Left lung (tissue), 10 donors: Measurements from ENCODE around the gene DNM1. TPM values are rescaled to one million over a fixed set of nuclear protein-coding genes. Genes with fewer than 3 reads are reported as not detected.

Source experiments
- ATAC-seq: fragments of 200-7000 bp; cut with Tn5 transposase; one replicate; pipeline ENCODE4 v1.9.1; 2020; ENCODE audit warnings: moderate library complexity
- DNase-seq, 4 donors: peaks; one replicate each; pipeline ENCODE4 v3.0.0-alpha.2; 2013 to 2020
- H3K27ac ChIP-seq, 2 donors: fragments of 200-600 bp; sonication (generic) in 1 of 2; one replicate each; pipeline versions ENCODE4 v1.5.0 to v1.8.0; 2020 to 2021
- H3K27me3 ChIP-seq, 2 donors: fragments of 200-600 bp; sonication (generic) in 1 of 2; one replicate each; pipeline versions ENCODE4 v1.5.0 to v1.8.0; 2020 to 2021
- H3K36me3 ChIP-seq, 2 donors: fragments of 200-600 bp; sonication (generic) in 1 of 2; one replicate each; pipeline versions ENCODE4 v1.5.0 to v1.8.0; 2020 to 2021
- H3K4me1 ChIP-seq, 2 donors: fragments of 200-600 bp; one replicate each; pipeline ENCODE4 v1.8.0; 2021
- H3K4me3 ChIP-seq, 2 donors: fragments of 200-600 bp; sonication (generic) in 1 of 2; one replicate each; pipeline versions ENCODE4 v1.5.0 to v1.8.0; 2020 to 2021; ENCODE audit warnings: mild to moderate bottlenecking in 1 of 2
- H3K9me3 ChIP-seq, 2 donors: fragments of 200-600 bp; sonication (generic) in 1 of 2; one replicate each; pipeline versions ENCODE4 v1.5.0 to v1.8.0; 2020 to 2021
- intact Hi-C, 2 donors: fragments of 100-400 bp; cut with DNase I; formaldehyde crosslinking; loops; one replicate each; pipeline versions ENCODE4 v1.11.2 to v1.14.2; 2022
- polyA plus RNA-seq, 6 donors: library from polyadenylated mRNA; unstranded; fragments of 120-200 nt; gene quantifications; one replicate each; pipeline ENCODE4 v1.2.1, GENCODE V29; 2013; ENCODE audit not compliant: insufficient read length in 6 of 6
- total RNA-seq, 2 donors: library from RNA; stranded (reverse); fragmentation: NEBNext Ultra II Directional; extraction: Animal tissue kit (Norgen Biotek cat#: 25700); gene quantifications; one replicate each; pipeline ENCODE4 v1.2.1, GENCODE V29; 2021
- TF ChIP-seq, protein P1 (sequence below), 2 donors: fragments of 200-600 bp; sonication (generic) in 1 of 2; IDR thresholded peaks; one replicate each; pipeline versions ENCODE4 v1.5.0 to v1.8.0; 2021; ENCODE audit warnings: antibody characterized with exemption in 2 of 2
- donor health status: DM: no; HTN: yes; CAD: no.
- donor health status: DM: no; HTN: no; CAD: no.

The DNM1 gene
- total and polyA plus RNA-seq, 8 donors = 9.0 to 90.0 (median 62.2) TPM

DNA sequence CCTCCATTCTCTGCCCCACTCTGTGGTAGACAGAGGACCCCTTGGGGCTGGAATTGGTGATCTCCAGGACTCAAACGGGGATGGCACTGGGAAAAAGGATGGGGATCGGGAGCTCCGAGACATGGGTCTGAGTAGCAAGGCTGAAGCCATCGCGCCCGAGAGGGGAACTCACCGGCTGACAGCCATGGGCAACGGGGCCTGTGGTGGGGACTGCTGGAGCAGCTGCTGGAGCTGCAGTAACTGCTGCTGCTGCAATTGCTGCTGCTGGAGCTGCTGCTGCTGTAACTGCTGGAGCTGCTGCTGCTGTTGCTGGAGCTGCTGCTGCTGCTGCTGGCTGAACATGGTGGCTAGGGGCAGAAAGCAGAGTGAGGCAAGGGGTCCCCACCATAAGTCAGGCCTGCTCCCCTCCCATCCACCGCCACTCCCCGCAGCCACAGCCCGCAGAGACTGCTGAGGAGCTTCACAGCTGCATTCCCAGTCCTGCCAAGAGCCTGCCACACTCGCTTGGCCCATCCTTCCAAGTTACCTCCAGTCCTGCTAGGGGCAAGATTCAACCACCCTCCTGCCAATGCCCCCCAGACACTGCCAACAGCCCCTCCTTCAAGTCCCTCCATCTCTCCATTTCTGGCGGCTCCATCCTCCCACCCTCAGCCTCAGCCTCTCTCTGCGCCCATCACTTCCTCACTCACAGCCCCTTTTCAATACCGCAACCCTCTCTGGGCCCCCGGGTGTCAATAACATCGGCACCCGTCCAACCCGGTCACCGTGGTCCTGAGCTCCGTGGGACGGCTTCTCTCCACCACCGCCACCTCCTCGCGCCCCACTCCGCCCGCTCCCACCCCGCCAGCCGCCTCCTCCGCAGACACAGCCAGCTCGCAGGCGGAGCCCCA, 12.4 kb upstream of the DNM1 start:
- TF ChIP-seq, protein P1, sequence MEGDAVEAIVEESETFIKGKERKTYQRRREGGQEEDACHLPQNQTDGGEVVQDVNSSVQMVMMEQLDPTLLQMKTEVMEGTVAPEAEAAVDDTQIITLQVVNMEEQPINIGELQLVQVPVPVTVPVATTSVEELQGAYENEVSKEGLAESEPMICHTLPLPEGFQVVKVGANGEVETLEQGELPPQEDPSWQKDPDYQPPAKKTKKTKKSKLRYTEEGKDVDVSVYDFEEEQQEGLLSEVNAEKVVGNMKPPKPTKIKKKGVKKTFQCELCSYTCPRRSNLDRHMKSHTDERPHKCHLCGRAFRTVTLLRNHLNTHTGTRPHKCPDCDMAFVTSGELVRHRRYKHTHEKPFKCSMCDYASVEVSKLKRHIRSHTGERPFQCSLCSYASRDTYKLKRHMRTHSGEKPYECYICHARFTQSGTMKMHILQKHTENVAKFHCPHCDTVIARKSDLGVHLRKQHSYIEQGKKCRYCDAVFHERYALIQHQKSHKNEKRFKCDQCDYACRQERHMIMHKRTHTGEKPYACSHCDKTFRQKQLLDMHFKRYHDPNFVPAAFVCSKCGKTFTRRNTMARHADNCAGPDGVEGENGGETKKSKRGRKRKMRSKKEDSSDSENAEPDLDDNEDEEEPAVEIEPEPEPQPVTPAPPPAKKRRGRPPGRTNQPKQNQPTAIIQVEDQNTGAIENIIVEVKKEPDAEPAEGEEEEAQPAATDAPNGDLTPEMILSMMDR (IDR thresholded peaks at IDR 0.05) = no peak
- intact Hi-C loops = no loop called here
- peak overlapping the region; percentile 58 to 84 for H3K4me3 ChIP-seq
- H3K4me1 ChIP-seq = peaks cover 7 to 32% of the 10 kb centered on the region in 2 donors
- H3K9me3 ChIP-seq = no peaks in the 10 kb centered on the region
- peaks cover 0 to 34% of the 10 kb centered on the region in 2 donors for H3K36me3 ChIP-seq
- ATAC-seq (no peak), DNase-seq (peak in 1 of 4 donors; percentile 10)
- peak overlapping the region; percentile 69 to 85 for H3K27ac ChIP-seq
- H3K27me3 ChIP-seq = peaks cover 0 to 7% of the 10 kb centered on the region in 2 donors

DNA sequence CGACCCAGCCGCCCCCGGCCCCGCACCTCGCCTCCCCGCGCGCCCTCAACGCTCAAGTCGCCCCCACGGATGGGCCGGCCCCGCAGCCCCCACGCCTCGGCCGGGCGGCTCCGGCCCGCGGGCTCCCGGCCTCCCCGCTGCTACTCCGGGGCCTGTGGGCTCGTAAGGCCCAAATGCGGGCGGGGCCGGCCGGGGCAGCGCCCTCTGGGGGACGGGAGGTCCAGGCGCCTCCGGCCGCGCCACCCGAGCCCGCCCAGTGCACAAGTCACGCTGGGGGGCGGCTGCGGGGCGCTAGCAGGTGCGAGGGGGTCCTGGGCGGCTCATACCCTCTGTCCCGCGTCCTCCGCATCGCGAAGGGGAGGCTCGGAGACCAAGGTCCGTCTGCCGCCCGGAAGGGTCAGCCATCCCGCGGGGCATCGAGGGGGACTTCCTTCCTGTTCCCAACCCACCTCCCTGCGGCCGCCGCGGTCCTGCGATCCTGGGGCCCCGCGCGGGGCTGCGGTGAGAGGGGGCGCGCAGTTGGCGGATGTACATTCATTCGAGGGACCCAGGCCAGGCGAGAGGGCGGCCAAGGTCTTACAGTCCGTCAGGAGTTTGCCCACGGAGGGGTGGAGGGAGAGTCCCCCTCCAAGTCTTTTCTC, 11.7 kb upstream of the DNM1 start, which contains the start of gene CIZ1:
Gene CIZ1, minus strand, starts transcription at position 167 of the 641 bp plus-strand sequence. CDS start 715 bp downstream, outside the sequence.
- H3K4me3 ChIP-seq = peak within 1 kb of the TSS; percentile 58 to 84
- DNase-seq (peak; percentile 82 to 98 (median 83)), ATAC-seq (peak; percentile 94)
- peaks cover 0 to 28% of the 10 kb centered on the region in 2 donors for H3K36me3 ChIP-seq
- H3K27me3 ChIP-seq = peaks cover 0 to 7% of the 10 kb centered on the region in 2 donors
- H3K27ac ChIP-seq = peak within 1 kb of the TSS; percentile 69 to 85
- intact Hi-C loops = no loop called here
- TF ChIP-seq, protein P1 (IDR thresholded peaks at IDR 0.05) = peak; percentile 68 to 82
- H3K9me3 ChIP-seq = no peaks in the 10 kb centered on the region
- peaks cover 7 to 32% of the 10 kb centered on the region in 2 donors for H3K4me1 ChIP-seq

DNA sequence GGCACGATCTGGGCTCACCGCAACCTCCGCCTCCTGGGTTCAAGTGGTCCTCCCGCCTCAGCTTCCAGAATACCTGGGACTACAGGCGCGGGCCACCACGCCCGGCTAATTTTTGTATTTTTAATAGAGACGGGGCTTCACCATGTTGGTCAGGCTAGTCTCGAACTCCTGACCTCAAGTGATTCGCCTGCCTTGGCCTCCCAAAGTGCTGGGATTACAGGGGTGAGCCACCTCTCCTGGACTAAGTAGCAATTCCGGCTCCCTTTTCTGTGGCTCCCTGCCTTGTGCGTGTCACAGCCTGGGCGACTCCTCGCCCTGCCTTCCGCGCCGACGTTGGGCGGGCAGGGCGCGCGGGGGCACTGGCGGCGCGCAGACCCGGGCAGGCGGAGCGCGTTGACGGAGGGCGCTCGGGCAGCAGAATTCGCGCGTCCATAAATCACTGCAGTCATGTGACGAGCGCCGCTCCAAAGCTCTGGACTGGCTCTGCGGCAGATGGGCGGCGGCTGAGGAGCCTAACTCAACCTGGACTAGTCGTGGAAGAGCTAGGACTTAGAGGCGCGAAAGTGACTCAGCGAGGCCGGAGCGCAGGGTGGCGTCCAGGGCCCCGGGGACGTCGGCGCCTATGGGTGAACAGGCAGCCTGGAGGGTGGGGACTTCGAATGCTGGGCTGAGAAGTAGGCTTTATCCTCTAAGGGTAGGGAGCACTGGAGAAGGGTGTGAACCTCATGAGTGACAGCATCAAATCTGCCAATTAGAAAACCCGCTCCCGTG, 10.4 kb upstream of the DNM1 start:
- DNase-seq (peak; percentile 56 to 94 (median 76)), ATAC-seq (peak; percentile 76)
- H3K9me3 ChIP-seq = no peaks in the 10 kb centered on the region
- H3K4me3 ChIP-seq = peak overlapping the region; percentile 17 to 84
- intact Hi-C loops = no loop called here
- TF ChIP-seq, protein P1 (IDR thresholded peaks at IDR 0.05) = peak in 1 of 2 donors; percentile 25
- H3K27me3 ChIP-seq = peaks cover 0 to 7% of the 10 kb centered on the region in 2 donors
- peak overlapping the region; percentile 72 to 85 for H3K27ac ChIP-seq
- H3K4me1 ChIP-seq = peaks cover 7 to 32% of the 10 kb centered on the region in 2 donors
- peaks cover 0 to 19% of the 10 kb centered on the region in 2 donors for H3K36me3 ChIP-seq

DNA sequence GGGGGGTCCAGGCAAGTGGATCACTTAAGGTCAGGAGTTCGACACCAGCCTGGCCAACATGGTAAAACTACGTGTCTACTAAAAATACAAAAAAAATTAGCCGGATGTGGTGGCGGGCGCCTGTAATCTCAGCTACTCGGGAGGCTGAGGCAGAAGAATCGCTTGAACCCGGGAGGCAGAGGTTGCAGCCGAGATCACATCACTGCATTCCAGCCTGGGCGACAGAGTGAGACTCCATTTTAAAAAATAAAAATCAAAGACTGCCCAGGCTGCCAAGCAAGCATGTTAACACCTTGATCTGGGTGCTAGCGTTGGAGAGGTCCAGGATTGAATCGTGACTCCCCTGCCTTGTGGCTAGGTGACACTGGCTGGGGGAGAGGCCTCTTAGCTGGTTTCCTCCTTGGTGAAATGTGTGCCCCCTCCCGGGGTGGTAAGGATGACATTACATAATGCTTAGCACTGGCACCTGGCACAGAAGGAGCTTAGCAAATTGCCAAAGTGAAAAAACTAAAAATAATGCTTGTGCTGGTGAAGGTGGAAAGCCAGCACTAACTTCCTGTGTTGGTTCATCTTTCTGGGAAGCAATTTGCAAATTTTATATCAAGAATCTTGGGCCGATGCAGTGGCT, 9.6 kb upstream of the DNM1 start:
- no peaks in the 10 kb centered on the region for H3K9me3 ChIP-seq
- DNase-seq = no peak
- H3K36me3 ChIP-seq = peaks cover 0 to 13% of the 10 kb centered on the region in 2 donors
- no peak for ATAC-seq
- TF ChIP-seq, protein P1 (IDR thresholded peaks at IDR 0.05) = no peak
- H3K27ac ChIP-seq = peak overlapping the region in 1 of 2 donors; percentile 85
- peaks cover 0 to 7% of the 10 kb centered on the region in 2 donors for H3K27me3 ChIP-seq
- intact Hi-C loops = no loop called here
- peaks cover 7 to 27% of the 10 kb centered on the region in 2 donors for H3K4me1 ChIP-seq
- H3K4me3 ChIP-seq = no peak overlapping the region
